C4-2B (cell line): Measurements from ENCODE around the gene CYP1B1.

Experiments used
- ZFX ChIP-seq: fragments of 450-650 bp; IDR thresholded peaks from 2 replicates; pipeline ENCODE4 v1.6.1; 2017
- TF ChIP-seq, protein P1 (sequence below): fragments of 450-650 bp; conservative IDR thresholded peaks from 2 replicates; pipeline ENCODE4 v1.5.1; 2017; ENCODE audit warnings: mild to moderate bottlenecking

DNA sequence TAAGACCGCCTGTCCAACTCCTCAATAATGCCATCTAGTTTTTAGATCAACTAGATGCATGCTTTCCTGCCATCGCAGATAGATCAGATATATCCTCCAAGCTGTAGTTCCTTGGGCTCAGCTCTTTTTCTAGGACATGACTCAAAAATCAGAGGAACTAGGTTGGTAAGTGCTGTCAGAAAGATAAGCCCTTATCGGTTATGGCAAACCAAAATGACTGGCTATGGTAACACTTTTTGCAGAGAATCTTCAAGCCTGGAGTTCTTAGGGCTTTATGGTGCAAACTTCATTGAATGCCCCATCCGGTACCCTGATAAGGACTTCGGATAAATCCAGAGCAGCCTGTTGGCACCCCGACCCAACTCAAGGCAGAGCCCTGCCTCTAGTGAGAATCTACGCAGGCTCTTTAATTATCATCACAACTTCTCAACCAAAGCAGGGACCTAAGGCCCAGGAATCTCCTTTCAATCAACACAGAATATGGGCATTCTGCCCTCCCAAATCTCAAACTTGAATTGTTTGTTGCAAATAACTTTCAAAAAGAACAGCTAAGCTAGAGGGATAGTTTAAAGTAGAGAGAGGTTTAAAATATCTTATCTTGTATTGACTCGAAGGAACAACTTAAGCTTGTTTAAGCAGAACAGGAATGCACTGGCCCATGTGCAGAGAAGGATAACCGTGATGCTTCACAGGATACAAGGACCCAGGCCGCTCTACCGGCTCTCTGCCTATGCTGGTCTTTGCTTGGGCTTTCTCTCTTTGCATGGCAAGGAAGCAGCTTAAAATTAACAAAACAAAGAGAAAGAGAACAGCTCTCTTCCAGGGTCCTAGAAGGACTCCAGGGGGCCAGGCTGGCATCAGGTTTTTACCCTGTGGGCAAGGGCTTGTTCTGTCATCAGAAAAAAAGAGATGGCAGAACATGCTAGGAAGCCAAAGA, 3.4 kb upstream of the CYP1B1 start:
- TF ChIP-seq, protein P1, sequence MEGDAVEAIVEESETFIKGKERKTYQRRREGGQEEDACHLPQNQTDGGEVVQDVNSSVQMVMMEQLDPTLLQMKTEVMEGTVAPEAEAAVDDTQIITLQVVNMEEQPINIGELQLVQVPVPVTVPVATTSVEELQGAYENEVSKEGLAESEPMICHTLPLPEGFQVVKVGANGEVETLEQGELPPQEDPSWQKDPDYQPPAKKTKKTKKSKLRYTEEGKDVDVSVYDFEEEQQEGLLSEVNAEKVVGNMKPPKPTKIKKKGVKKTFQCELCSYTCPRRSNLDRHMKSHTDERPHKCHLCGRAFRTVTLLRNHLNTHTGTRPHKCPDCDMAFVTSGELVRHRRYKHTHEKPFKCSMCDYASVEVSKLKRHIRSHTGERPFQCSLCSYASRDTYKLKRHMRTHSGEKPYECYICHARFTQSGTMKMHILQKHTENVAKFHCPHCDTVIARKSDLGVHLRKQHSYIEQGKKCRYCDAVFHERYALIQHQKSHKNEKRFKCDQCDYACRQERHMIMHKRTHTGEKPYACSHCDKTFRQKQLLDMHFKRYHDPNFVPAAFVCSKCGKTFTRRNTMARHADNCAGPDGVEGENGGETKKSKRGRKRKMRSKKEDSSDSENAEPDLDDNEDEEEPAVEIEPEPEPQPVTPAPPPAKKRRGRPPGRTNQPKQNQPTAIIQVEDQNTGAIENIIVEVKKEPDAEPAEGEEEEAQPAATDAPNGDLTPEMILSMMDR: no peak
- no peak for TF ChIP-seq ZFX
